Loucy (cell line): ENCODE measurements around the gene DUSP22.
A peak's percentile ranks its signal among the peaks of the same experiment; 100 is the strongest.

Experiments
- H2AFZ ChIP-seq: fragments of 200-600 bp; sonication (generic); 2 replicates; pipeline ENCODE4 v1.6.0; 2016; ENCODE audit warnings: antibody characterized with exemption, mild to moderate bottlenecking, low read length, moderate library complexity
- H3F3A ChIP-seq: fragments of 200-600 bp; 2 replicates; pipeline ENCODE4 v1.6.0; 2016; ENCODE audit warnings: antibody characterized with exemption, low read depth, mild to moderate bottlenecking
- H3K27me3 ChIP-seq: fragments of 200-600 bp; sonication (generic); 2 replicates; pipeline ENCODE4 v1.6.1; 2014; ENCODE audit warnings: low read length, mild to moderate bottlenecking; ENCODE audit not compliant: insufficient read depth, poor library complexity, severe bottlenecking
- H3K36me3 ChIP-seq: fragments of 200-600 bp; sonication (generic); 2 replicates; pipeline ENCODE4 v1.6.1; 2016; ENCODE audit warnings: low read length; ENCODE audit not compliant: insufficient read depth
- H3K4me1 ChIP-seq: fragments of 200-600 bp; sonication (generic); 2 replicates; pipeline ENCODE4 v1.5.1; 2014; ENCODE audit warnings: low read length, mild to moderate bottlenecking; ENCODE audit not compliant: insufficient read depth, poor library complexity, severe bottlenecking
- H3K4me2 ChIP-seq: fragments of 200-600 bp; sonication (generic); 2 replicates; pipeline ENCODE4 v1.6.0; 2014; ENCODE audit warnings: antibody characterized with exemption, low read length, low read depth, mild to moderate bottlenecking; ENCODE audit not compliant: poor library complexity, severe bottlenecking
- H3K4me3 ChIP-seq: fragments of 200-600 bp; sonication (generic); 2 replicates; pipeline ENCODE4 v1.5.1; 2014; ENCODE audit warnings: low read length, mild to moderate bottlenecking, mixed read lengths; ENCODE audit not compliant: poor library complexity, severe bottlenecking
- H3K79me2 ChIP-seq: fragments of 200-600 bp; sonication (generic); 2 replicates; pipeline ENCODE4 v1.6.1; 2014; ENCODE audit warnings: low read length; ENCODE audit not compliant: insufficient read depth
- H3K9ac ChIP-seq: fragments of 200-600 bp; sonication (generic); 2 replicates; pipeline ENCODE4 v1.6.0; 2014; ENCODE audit warnings: mild to moderate bottlenecking, low read depth, low read length, moderate library complexity; ENCODE audit not compliant: poor library complexity, severe bottlenecking
- H3K9me2 ChIP-seq: fragments of 200-600 bp; sonication (generic); replicated peaks from 2 replicates; pipeline ENCODE4 v1.6.1; 2016; ENCODE audit warnings: low read depth, low read length, mixed read lengths
- H3K9me3 ChIP-seq: fragments of 200-600 bp; sonication (generic); 2 replicates; pipeline ENCODE4 v1.6.1; 2014; ENCODE audit warnings: mild to moderate bottlenecking, antibody characterized with exemption, low read length, low read depth; ENCODE audit not compliant: insufficient read depth
- H4K20me1 ChIP-seq: fragments of 200-600 bp; sonication (generic); 2 replicates; pipeline ENCODE4 v1.6.0; 2014; ENCODE audit warnings: antibody characterized with exemption, low read length, mild to moderate bottlenecking; ENCODE audit not compliant: insufficient read depth, poor library complexity, severe bottlenecking
- EZH2phosphoT487 ChIP-seq: fragments of 200-600 bp; IDR thresholded peaks from 2 replicates; pipeline ENCODE4 v1.6.1; 2018; ENCODE audit warnings: antibody characterized with exemption, mild to moderate bottlenecking, moderate library complexity, borderline replicate concordance
- TF ChIP-seq, protein P1 (sequence below): fragments of 200-600 bp; sonication (generic); conservative IDR thresholded peaks from 2 replicates; pipeline ENCODE4 v1.5.1; 2014; ENCODE audit warnings: mild to moderate bottlenecking, antibody characterized with exemption, low read length

Gene DUSP22

DNA sequence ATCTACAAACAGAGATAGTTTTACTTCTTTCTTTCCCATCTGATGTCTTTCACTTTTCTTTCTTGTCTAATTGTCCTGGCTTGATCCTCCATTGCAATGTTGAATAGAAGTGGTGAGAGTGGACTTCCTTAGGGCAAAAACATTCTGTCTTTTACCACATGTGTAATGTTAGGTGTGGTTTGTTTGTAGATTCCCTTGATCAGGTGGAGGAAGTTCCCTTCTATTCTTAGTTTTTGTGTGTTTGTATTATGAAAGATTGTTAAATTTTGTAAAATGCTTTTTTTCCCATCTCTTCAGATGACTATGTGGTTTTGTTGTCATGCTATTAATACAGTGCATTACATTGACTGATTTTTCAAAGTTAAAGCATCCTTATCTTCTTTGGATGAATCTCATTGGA is 41.6 kb upstream of the DUSP22 start:
- no peaks in the 10 kb centered on the region for H3F3A ChIP-seq
- H3K36me3 ChIP-seq, result no peaks in the 10 kb centered on the region
- no peak overlapping the region for H3K9ac ChIP-seq
- H3K4me2 ChIP-seq, result no peak overlapping the region
- no peaks in the 10 kb centered on the region for H3K79me2 ChIP-seq
- no peaks in the 10 kb centered on the region for H3K27me3 ChIP-seq
- no peaks in the 10 kb centered on the region for H4K20me1 ChIP-seq
- H2AFZ ChIP-seq, result no peak overlapping the region
- H3K4me1 ChIP-seq, result peaks cover 20% of the 10 kb centered on the region
- H3K9me2 ChIP-seq, result no peaks in the 10 kb centered on the region
- H3K9me3 ChIP-seq, result no peaks in the 10 kb centered on the region
- TF ChIP-seq EZH2phosphoT487, result no peak
- TF ChIP-seq, protein P1, sequence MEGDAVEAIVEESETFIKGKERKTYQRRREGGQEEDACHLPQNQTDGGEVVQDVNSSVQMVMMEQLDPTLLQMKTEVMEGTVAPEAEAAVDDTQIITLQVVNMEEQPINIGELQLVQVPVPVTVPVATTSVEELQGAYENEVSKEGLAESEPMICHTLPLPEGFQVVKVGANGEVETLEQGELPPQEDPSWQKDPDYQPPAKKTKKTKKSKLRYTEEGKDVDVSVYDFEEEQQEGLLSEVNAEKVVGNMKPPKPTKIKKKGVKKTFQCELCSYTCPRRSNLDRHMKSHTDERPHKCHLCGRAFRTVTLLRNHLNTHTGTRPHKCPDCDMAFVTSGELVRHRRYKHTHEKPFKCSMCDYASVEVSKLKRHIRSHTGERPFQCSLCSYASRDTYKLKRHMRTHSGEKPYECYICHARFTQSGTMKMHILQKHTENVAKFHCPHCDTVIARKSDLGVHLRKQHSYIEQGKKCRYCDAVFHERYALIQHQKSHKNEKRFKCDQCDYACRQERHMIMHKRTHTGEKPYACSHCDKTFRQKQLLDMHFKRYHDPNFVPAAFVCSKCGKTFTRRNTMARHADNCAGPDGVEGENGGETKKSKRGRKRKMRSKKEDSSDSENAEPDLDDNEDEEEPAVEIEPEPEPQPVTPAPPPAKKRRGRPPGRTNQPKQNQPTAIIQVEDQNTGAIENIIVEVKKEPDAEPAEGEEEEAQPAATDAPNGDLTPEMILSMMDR, result no peak
- H3K4me3 ChIP-seq, result no peak overlapping the region

GRCh38 chr6:251920-252319 is 40.4 kb upstream of the DUSP22 start:
- Histone ChIP-seq H3K79me2 (no peaks in the 10 kb centered on the region), H3K9ac (no peak overlapping the region), H3K9me2 (no peaks in the 10 kb centered on the region), H3K36me3 (no peaks in the 10 kb centered on the region), H3K27me3 (no peaks in the 10 kb centered on the region), H3F3A (no peaks in the 10 kb centered on the region), H3K4me3 (no peak overlapping the region), H3K4me2 (no peak overlapping the region), H3K4me1 (peaks cover 22% of the 10 kb centered on the region), H2AFZ (no peak overlapping the region), H3K9me3 (no peaks in the 10 kb centered on the region), H4K20me1 (no peaks in the 10 kb centered on the region)
- TF ChIP-seq EZH2phosphoT487, result no peak
- TF ChIP-seq, protein P1, result no peak

DNA sequence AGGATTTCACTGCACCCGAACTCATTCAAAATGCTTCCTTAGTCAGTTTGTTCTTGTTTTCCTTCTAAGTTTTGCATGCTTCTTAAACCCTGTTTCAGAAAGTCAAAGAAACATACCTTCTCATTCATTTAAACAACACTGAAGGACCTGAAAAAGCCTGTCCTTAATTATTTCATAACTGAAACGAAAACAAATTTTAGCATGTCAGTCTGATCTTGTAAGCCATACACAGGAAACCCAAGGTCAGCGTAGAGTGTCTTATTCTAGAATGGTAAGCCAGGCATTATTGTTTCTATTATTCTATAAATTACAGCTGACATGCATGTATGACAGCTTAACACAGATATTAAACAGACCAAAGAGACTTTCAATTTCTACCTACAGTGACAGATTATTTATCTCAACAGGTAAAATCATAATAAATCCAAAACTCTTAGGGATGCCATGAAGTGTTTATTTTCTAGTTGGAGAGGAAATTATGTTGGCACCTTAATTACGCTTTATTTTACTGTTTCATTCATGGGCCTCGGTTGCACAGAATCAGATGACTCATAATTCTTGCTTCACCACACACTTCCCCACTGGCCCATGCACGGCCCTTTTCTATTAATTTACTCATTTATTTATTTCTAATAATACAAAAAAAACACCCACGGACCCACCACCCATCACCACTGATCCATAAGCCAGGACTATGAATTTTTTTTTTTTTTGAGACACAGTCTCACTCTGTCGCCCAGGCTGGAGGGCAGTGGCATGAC is 39.3 kb upstream of the DUSP22 start:
- H3K4me2 ChIP-seq, result peak overlapping the region; percentile 31
- H3K4me1 ChIP-seq, result peaks cover 32% of the 10 kb centered on the region
- H3K9ac ChIP-seq, result no peak overlapping the region
- H3K9me2 ChIP-seq, result no peaks in the 10 kb centered on the region
- H3F3A ChIP-seq, result no peaks in the 10 kb centered on the region
- no peaks in the 10 kb centered on the region for H3K79me2 ChIP-seq
- H3K9me3 ChIP-seq, result no peaks in the 10 kb centered on the region
- no peak overlapping the region for H3K4me3 ChIP-seq
- 0 out of 2 replicates have a peak overlapping the region, but pooled peaks have one; percentile 6 for H2AFZ ChIP-seq
- H3K36me3 ChIP-seq, result no peaks in the 10 kb centered on the region
- TF ChIP-seq EZH2phosphoT487, result no peak
- TF ChIP-seq, protein P1, result no peak
- no peaks in the 10 kb centered on the region for H3K27me3 ChIP-seq
- H4K20me1 ChIP-seq, result no peaks in the 10 kb centered on the region
